ENCODE results near the gene PSD.

The PSD gene

DNA sequence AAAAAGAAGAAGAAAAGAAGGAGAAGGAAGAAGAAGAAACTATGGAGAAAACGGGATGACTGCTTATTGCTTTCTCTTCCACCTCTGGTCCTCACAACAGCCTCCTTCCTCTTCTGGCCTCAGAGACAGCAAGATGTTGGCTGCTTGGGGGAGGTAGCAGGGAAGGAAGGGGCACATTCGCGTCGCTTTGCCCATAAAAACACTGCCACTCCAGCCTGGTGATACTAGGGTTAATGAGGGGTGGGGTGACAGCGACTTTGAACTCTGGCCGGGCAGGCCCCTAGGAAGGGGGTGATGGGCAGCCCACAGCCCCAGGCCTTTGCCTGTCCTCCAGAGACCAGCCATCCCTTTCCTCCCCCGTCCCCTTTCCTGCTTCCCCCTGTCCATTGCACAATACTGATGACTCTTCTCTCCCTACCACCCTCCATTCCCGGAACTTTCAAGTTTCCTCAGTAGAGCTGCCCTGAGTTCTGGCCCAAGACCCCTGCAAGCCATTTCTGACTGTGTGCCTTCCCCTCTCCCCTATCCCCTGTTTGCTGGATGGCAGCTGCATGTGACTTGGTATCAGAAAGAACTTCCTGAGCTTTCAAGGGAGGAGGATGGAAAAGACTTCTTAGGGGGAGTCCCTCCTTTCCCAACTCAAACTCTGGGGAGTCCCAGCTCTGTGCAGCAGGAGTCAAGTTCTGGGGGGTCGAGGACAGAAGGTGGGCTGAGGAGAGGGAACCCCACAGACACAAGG, 16.0 kb upstream of the PSD start:
- Histone ChIP-seq H3K18ac (ENCODE audit: low read length) (no peak overlapping the region), H3K79me2 (ENCODE audit: control insufficient read depth, insufficient read depth, low read length, poor library complexity) (peaks cover 4% of the 10 kb centered on the region), H3K9ac (ENCODE audit: low read length) (no peak overlapping the region), H3K4me2 (ENCODE audit: low read length) (no peak overlapping the region), H4K91ac (ENCODE audit: low read depth, low read length) (no peak overlapping the region), H2AFZ (ENCODE audit: insufficient read depth, low read length, poor library complexity) (peak overlapping the region; percentile 62), H2BK120ac (ENCODE audit: insufficient read depth, low read length, poor library complexity) (no peak overlapping the region), H3K27me3 (ENCODE audit: insufficient read depth, low read length) (no peaks in the 10 kb centered on the region), H2BK12ac (ENCODE audit: low read length) (no peak overlapping the region), H3K79me1 (ENCODE audit: low read length) (peaks cover 6% of the 10 kb centered on the region), H3K36me3 (ENCODE audit: control insufficient read depth in 1 of 2, insufficient read depth in 2 of 2, low read length in 2 of 2) (no peaks in the 10 kb centered on the region), H3K23ac (ENCODE audit: low read length) (no peak overlapping the region), H4K12ac (ENCODE audit: low read depth, low read length) (no peak overlapping the region), H3K27ac (ENCODE audit: low read depth, low read length) (no peak overlapping the region), H3K4ac (ENCODE audit: low read depth, low read length) (no peak overlapping the region), H2BK5ac (ENCODE audit: low read depth, low read length, poor library complexity) (no peak overlapping the region), H2AK5ac (ENCODE audit: low read length) (no peak overlapping the region), H3K4me3 (ENCODE audit: low read depth, low read length) (no peak overlapping the region), H3K4me1 (ENCODE audit: control insufficient read depth in 1 of 2, insufficient read depth in 2 of 2, low read length in 2 of 2) (peaks cover 10 to 21% of the 10 kb centered on the region in 2 experiments), H3K9me3 (ENCODE audit: insufficient read depth, low read depth, low read length) (no peaks in the 10 kb centered on the region), H4K8ac (ENCODE audit: low read depth, low read length) (peak overlapping the region; percentile 10), H3K14ac (ENCODE audit: low read length) (no peak overlapping the region)
- WGBS (ENCODE audit: extremely low coverage, insufficient coverage, insufficient read length) = no CpG with 5 or more reads among the region's 9 CpGs
- DNase-seq = no peak

DNA sequence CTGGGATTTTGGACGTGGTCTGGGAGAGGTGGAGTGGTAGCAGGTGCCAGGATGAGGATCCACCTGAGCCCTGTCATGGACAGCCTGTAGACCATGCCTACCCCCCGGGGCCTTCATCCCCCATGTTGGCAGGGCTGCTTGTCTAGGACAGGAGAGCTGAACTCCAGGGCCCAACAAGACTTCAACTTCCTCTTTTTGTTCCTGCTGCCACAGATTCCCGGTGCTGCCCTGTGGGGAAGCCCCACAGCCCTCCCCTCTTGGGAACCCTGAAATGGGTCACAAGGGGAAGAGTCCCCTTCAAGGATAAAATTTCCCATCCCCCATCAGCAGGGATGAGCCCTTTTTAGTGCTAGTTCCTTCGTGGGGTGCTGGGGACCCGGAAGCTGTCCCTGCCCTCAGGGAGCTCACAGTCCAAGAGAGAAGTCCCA, 15.0 kb upstream of the PSD start:
- H2BK5ac ChIP-seq (ENCODE audit: low read depth, low read length, poor library complexity) = no peak overlapping the region
- no peak overlapping the region for H3K27ac ChIP-seq (ENCODE audit: low read depth, low read length)
- no peak overlapping the region for H4K91ac ChIP-seq (ENCODE audit: low read depth, low read length)
- no peak overlapping the region for H2AFZ ChIP-seq (ENCODE audit: insufficient read depth, low read length, poor library complexity)
- H3K9me3 ChIP-seq (ENCODE audit: insufficient read depth, low read depth, low read length) = no peaks in the 10 kb centered on the region
- H3K27me3 ChIP-seq (ENCODE audit: insufficient read depth, low read length) = no peaks in the 10 kb centered on the region
- no peaks in the 10 kb centered on the region for H3K36me3 ChIP-seq (ENCODE audit: control insufficient read depth in 1 of 2, insufficient read depth in 2 of 2, low read length in 2 of 2)
- H3K4me3 ChIP-seq (ENCODE audit: low read depth, low read length) = no peak overlapping the region
- H2BK12ac ChIP-seq (ENCODE audit: low read length) = no peak overlapping the region
- no peak overlapping the region for H3K18ac ChIP-seq (ENCODE audit: low read length)
- no peak overlapping the region for H4K12ac ChIP-seq (ENCODE audit: low read depth, low read length)
- H3K23ac ChIP-seq (ENCODE audit: low read length) = no peak overlapping the region
- H3K9ac ChIP-seq (ENCODE audit: low read length) = no peak overlapping the region
- H4K8ac ChIP-seq (ENCODE audit: low read depth, low read length) = no peak overlapping the region
- H3K79me1 ChIP-seq (ENCODE audit: low read length) = peaks cover 6% of the 10 kb centered on the region
- no peak overlapping the region for H2BK120ac ChIP-seq (ENCODE audit: insufficient read depth, low read length, poor library complexity)
- H3K4me2 ChIP-seq (ENCODE audit: low read length) = no peak overlapping the region
- no CpG with 5 or more reads among the region's 5 CpGs for WGBS (ENCODE audit: extremely low coverage, insufficient coverage, insufficient read length)
- H3K14ac ChIP-seq (ENCODE audit: low read length) = no peak overlapping the region
- peaks cover 10 to 24% of the 10 kb centered on the region in 2 experiments for H3K4me1 ChIP-seq (ENCODE audit: control insufficient read depth in 1 of 2, insufficient read depth in 2 of 2, low read length in 2 of 2)
- no peak for DNase-seq
- peaks cover 4% of the 10 kb centered on the region for H3K79me2 ChIP-seq (ENCODE audit: control insufficient read depth, insufficient read depth, low read length, poor library complexity)
- H3K4ac ChIP-seq (ENCODE audit: low read depth, low read length) = no peak overlapping the region
- H2AK5ac ChIP-seq (ENCODE audit: low read length) = no peak overlapping the region

DNA sequence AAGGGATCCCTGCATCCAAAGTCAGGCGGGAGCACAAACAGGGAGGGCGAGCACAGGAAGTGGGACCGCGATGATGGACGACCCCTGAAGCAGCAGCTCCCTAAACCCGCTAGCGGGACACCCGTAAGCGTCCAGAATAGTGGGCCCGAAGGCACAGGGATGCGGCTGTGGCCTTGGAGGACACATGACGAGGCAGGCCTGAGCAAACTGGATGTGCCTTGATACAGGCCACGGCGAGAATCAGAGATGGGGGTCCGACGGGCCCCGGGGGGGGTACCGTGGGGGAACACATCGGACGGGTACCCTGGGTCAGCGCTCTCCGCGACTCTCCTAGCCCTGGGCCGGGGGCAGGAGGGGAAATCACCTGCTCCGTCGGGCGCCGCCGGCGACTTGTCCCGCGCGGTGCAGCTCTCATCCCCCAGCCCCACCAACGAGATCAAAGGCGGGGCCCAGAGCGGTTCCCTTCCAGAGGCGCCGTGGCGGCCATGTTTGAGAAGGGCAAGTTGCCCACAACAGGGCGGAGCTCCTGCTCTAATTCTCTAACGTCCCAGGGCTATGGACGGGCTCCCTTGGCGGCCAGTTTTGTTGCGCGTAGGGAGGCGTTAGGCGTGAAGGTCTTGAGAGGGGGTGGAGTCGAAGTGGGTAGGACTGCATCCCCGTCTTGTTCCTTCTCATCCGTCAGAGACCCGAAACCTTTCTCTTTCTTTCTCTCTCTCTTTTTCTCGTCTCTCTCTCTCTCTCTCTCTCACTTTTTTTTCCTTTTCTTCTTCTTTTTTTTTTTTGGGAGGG, 13.8 kb upstream of the PSD start, which contains the start of gene CUEDC2:
Gene CUEDC2, minus strand, starts transcription at position 413 of the 789 bp plus-strand sequence. CDS start 7,386 bp downstream, outside the sequence.
- Histone ChIP-seq H3K18ac (ENCODE audit: low read length) (peak within 1 kb of the TSS; percentile 90), H3K14ac (ENCODE audit: low read length) (peak within 1 kb of the TSS; percentile 71), H3K79me1 (ENCODE audit: low read length) (peaks cover 6% of the 10 kb centered on the region), H2BK5ac (ENCODE audit: low read depth, low read length, poor library complexity) (peak within 1 kb of the TSS; percentile 41), H3K9ac (ENCODE audit: low read length) (peak within 1 kb of the TSS; percentile 88), H3K4me3 (ENCODE audit: low read depth, low read length) (peak within 1 kb of the TSS; percentile 88), H2BK120ac (ENCODE audit: insufficient read depth, low read length, poor library complexity) (peak within 1 kb of the TSS; percentile 18), H4K12ac (ENCODE audit: low read depth, low read length) (peak within 1 kb of the TSS; percentile 92), H3K4ac (ENCODE audit: low read depth, low read length) (peak within 1 kb of the TSS; percentile 37), H2AFZ (ENCODE audit: insufficient read depth, low read length, poor library complexity) (peak within 1 kb of the TSS; percentile 27), H3K9me3 (ENCODE audit: insufficient read depth, low read depth, low read length) (no peaks in the 10 kb centered on the region), H2AK5ac (ENCODE audit: low read length) (peak within 1 kb of the TSS; percentile 70), H3K4me2 (ENCODE audit: low read length) (peak within 1 kb of the TSS; percentile 91), H3K36me3 (ENCODE audit: control insufficient read depth in 1 of 2, insufficient read depth in 2 of 2, low read length in 2 of 2) (no peaks in the 10 kb centered on the region), H2BK12ac (ENCODE audit: low read length) (peak within 1 kb of the TSS; percentile 20), H4K91ac (ENCODE audit: low read depth, low read length) (peak within 1 kb of the TSS; percentile 64), H3K4me1 (ENCODE audit: control insufficient read depth in 1 of 2, insufficient read depth in 2 of 2, low read length in 2 of 2) (peaks cover 10 to 24% of the 10 kb centered on the region in 2 experiments), H3K23ac (ENCODE audit: low read length) (no peak within 1 kb of the TSS), H3K79me2 (ENCODE audit: control insufficient read depth, insufficient read depth, low read length, poor library complexity) (peaks cover 4% of the 10 kb centered on the region), H3K27ac (ENCODE audit: low read depth, low read length) (no peak within 1 kb of the TSS), H4K8ac (ENCODE audit: low read depth, low read length) (peak within 1 kb of the TSS; percentile 66), H3K27me3 (ENCODE audit: insufficient read depth, low read length) (no peaks in the 10 kb centered on the region)
- DNase-seq = peak; percentile 96 to 99
- no CpG with 5 or more reads among the region's 52 CpGs for WGBS (ENCODE audit: extremely low coverage, insufficient coverage, insufficient read length)

DNA sequence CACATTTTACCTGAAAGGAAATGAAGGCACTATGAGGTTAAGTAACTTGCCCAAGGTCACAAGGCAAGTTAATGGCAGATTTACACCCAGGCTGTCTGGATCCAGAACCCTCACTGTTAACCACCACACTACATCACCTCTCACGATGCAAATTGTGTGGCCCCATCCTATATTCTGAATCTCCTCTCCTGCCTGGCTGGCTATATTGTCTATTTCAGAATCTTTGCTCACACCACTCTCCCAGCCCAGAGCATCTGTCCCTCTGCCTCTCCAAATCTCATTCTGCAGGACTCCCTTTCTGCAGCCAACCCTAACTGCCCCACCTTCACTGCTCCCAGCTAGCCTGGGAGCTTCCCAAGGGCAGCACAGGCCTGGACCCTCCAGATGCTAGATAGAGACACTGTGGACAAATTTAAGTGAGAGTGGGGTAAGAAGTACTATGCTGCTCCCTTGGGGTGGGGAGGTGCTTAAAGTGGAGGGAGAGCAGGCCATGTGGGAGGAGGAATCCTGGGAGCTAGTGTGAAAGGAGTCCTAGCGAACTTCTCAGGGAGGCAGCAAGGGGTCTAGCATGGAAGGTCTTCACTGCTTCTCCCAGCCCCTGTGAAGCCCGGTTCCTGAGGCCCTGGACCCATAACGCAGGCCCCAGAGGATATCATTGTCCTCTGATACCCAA, 13.0 kb upstream of the PSD start:
- no peak for DNase-seq
- Histone ChIP-seq H3K4me2 (ENCODE audit: low read length) (peak overlapping the region; percentile 91), H2BK12ac (ENCODE audit: low read length) (peak overlapping the region; percentile 20), H3K23ac (ENCODE audit: low read length) (no peak overlapping the region), H3K4me3 (ENCODE audit: low read depth, low read length) (peak overlapping the region; percentile 88), H3K9me3 (ENCODE audit: insufficient read depth, low read depth, low read length) (no peaks in the 10 kb centered on the region), H4K91ac (ENCODE audit: low read depth, low read length) (peak overlapping the region; percentile 64), H3K79me1 (ENCODE audit: low read length) (peaks cover 6% of the 10 kb centered on the region), H3K18ac (ENCODE audit: low read length) (peak overlapping the region; percentile 90), H3K27ac (ENCODE audit: low read depth, low read length) (no peak overlapping the region), H3K79me2 (ENCODE audit: control insufficient read depth, insufficient read depth, low read length, poor library complexity) (peaks cover 4% of the 10 kb centered on the region), H2AK5ac (ENCODE audit: low read length) (peak overlapping the region; percentile 70), H3K27me3 (ENCODE audit: insufficient read depth, low read length) (no peaks in the 10 kb centered on the region), H3K36me3 (ENCODE audit: control insufficient read depth in 1 of 2, insufficient read depth in 2 of 2, low read length in 2 of 2) (no peaks in the 10 kb centered on the region), H3K9ac (ENCODE audit: low read length) (peak overlapping the region; percentile 88), H3K14ac (ENCODE audit: low read length) (peak overlapping the region; percentile 71), H2BK120ac (ENCODE audit: insufficient read depth, low read length, poor library complexity) (peak overlapping the region; percentile 18), H3K4ac (ENCODE audit: low read depth, low read length) (peak overlapping the region; percentile 37), H4K8ac (ENCODE audit: low read depth, low read length) (peak overlapping the region; percentile 66), H4K12ac (ENCODE audit: low read depth, low read length) (peak overlapping the region; percentile 92), H2BK5ac (ENCODE audit: low read depth, low read length, poor library complexity) (no peak overlapping the region), H3K4me1 (ENCODE audit: control insufficient read depth in 1 of 2, insufficient read depth in 2 of 2, low read length in 2 of 2) (peaks cover 10 to 24% of the 10 kb centered on the region in 2 experiments), H2AFZ (ENCODE audit: insufficient read depth, low read length, poor library complexity) (peak overlapping the region; percentile 27)
- WGBS (ENCODE audit: extremely low coverage, insufficient coverage, insufficient read length) = no CpG with 5 or more reads among the region's 4 CpGs
